Measurements from ENCODE around the gene LRRC39. TPM values are rescaled to one million over a fixed set of nuclear protein-coding genes. Genes with fewer than 3 reads are reported as not detected.

Gene LRRC39
- total and polyA plus RNA-seq, 4 experiments from 2014 or later = 0.13 to 1.3 (median 1.0) TPM; not detected in 1

DNA sequence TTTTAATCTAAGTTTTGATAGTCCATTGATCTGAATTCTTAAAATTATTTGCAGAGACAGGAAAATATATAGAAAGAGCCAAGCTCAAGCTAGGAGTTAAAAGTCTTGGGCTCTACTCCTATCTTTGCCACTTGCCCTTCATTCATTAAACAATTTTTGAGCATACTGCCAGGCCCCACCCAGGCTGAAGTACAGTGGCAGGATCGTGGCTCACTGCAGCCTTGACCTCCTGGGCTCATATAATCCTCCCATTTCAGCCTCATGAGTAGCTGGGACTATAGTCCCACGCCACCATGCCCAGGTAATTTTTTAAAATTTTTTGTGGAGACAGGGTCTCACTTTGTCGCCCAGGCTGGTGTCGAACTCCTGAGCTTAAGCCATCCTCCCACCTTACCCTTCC is 36.9 kb downstream of the LRRC39 start:
- POLR2A ChIA-PET (ENCODE audit: partially characterized antibody) = interaction anchor here (1.0 kb wide), 1 partner anchor 8 kb away, joined by 4 read pairs; the partner anchor contains the start of genes SASS6 and TRMT13
- H3K27ac Mint-ChIP-seq = no peak overlapping the region

DNA sequence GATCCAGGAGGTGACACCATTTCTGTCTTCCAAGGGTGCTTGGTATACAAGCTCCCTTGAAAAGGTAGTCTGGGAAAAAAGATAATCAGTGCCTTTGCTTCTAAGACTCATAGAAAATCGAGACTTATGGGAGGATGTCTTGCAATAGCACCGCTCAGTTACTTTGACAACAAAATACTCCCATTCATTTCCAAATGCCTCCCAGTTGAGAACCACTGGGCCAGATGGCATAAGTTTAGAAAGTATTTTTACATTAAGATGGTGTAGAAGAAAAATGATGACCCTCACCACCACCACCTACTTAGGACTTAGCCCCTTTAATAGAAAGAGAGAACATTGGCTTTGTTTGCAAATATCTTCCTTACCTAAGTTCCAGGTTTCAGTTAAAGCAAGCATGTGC is 40.5 kb downstream of the LRRC39 start:
- H3K4me1 ChIP-seq (ENCODE audit: insufficient read depth, low read length) = peaks cover 21% of the 10 kb centered on the region
- intact Hi-C loops (cut with micrococcal nuclease) = loop anchor here (10.0 kb wide), 1 partner anchor 333 kb away; no protein-coding TSS in a partner anchor
- no peaks in the 10 kb centered on the region for H3K9me3 ChIP-seq (ENCODE audit: control insufficient read depth in 1 of 2, low read length in 2 of 2)
- no peak overlapping the region for H3K4me3 ChIP-seq (ENCODE audit: low read length in 2 of 2)
- DNase-seq = no peak
- peaks cover 0 to 2% (median 0%) of the 10 kb centered on the region in 8 donors for H3K9me3 Mint-ChIP-seq
- H3K27ac Mint-ChIP-seq = no peak overlapping the region
- H3K27me3 Mint-ChIP-seq = no peaks in the 10 kb centered on the region
- peaks cover 19 to 36% (median 25%) of the 10 kb centered on the region in 4 donors for H3K4me1 Mint-ChIP-seq
- no peaks in the 10 kb centered on the region for H3K27me3 ChIP-seq (ENCODE audit: insufficient read depth, low read length)
- ChIA-PET CTCF (ENCODE audit: partially characterized antibody) (no interaction called here), POLR2A (ENCODE audit: partially characterized antibody) (no interaction called here)
- H3K4me3 Mint-ChIP-seq = no peak overlapping the region
- no peak overlapping the region for H3K27ac ChIP-seq (ENCODE audit: low read depth, low read length)
- peaks cover 35 to 58% of the 10 kb centered on the region in 2 donors for H3K36me3 Mint-ChIP-seq
- H3K36me3 ChIP-seq (ENCODE audit: insufficient read depth, low read length) = peaks cover 45% of the 10 kb centered on the region

More for the DNA sequence above, 36.9 kb downstream of the LRRC39 start:
- intact Hi-C loops (cut with micrococcal nuclease) = no loop called here
- no peaks in the 10 kb centered on the region for H3K27me3 ChIP-seq (ENCODE audit: insufficient read depth, low read length)
- H3K36me3 ChIP-seq (ENCODE audit: insufficient read depth, low read length) = peaks cover 73% of the 10 kb centered on the region
- CTCF ChIA-PET (ENCODE audit: partially characterized antibody) = interaction anchor here (0.5 kb wide), 1 partner anchor 241 kb away, joined by 4 read pairs; no protein-coding TSS in a partner anchor
- H3K4me1 ChIP-seq (ENCODE audit: insufficient read depth, low read length) = no peaks in the 10 kb centered on the region
- no peak overlapping the region for H3K4me3 ChIP-seq (ENCODE audit: low read length in 2 of 2)
- Mint-ChIP-seq H3K9me3 (peaks cover 0 to 3% (median 0%) of the 10 kb centered on the region in 8 donors), H3K27me3 (no peaks in the 10 kb centered on the region), H3K4me3 (no peak overlapping the region), H3K4me1 (peaks cover 0 to 13% (median 11%) of the 10 kb centered on the region in 4 donors), H3K36me3 (peaks cover 51 to 74% of the 10 kb centered on the region in 2 donors)
- H3K9me3 ChIP-seq (ENCODE audit: control insufficient read depth in 1 of 2, low read length in 2 of 2) = no peaks in the 10 kb centered on the region
- H3K27ac ChIP-seq (ENCODE audit: low read depth, low read length) = no peak overlapping the region
- no peak for DNase-seq

DNA sequence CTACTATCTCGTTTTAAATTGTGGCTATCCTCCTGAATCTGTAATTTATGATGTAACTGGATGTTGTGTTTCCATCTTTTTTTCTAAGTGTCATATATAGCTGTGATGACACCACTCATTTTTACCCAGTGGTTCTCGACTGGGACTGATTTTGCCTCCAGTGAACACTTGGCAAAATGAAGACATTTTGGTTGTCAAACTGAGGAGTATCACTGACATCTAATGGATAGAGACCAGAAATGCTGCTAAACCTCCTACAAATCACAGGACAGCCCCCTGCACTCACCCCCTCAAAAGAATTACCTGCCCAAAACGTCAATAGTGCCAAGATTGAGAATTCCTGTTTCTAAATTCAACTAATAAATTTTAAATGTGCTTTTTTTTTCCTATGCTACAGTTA is 43.2 kb downstream of the LRRC39 start:
- H3K4me1 Mint-ChIP-seq = peaks cover 23 to 39% (median 32%) of the 10 kb centered on the region in 4 donors
- CTCF ChIA-PET (ENCODE audit: partially characterized antibody) = no interaction called here

DNA sequence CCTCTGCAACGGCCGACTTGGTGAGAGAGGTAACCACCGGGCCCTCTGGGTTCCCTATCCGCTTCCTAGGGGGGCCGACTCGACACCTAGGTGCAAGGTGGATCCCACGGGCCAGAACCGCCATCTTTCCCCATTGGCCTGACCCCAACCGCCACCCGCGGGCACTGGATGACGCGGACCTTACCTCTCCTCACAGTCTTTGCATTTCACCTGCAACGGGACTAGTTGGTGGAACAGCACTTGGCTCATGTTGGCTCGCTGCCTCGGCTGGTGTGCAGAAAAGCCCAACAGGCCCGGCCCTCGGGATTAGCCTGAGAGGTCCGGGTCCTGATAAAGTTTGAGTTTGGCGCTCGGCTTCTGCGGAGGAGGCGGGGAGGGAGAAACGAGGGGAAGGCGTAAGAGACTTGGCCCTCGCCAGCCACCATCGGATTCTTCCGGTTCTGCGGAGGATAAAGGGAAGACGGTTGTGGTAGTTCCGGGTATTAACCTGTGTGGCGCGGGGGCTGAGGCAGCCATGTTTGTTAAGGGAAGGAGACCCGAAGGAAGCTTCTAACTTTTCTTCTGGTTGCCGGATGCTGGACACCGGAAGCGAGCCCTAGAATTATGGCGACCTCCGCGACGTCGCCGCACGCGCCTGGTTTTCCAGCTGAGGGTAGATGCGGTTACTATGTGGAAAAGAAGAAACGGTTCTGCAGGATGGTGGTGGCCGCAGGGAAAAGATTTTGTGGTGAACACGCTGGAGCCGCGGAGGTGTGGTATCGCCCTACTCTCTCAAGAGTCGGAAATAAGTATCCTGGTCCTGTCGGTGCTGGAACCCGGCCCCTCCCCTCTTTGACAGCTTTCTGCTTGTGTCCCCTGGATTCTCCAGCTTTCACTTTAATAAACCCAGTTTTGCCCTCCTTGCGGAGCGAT is 45.2 kb downstream of the LRRC39 start, which contains the start of the genes SASS6 and TRMT13:
Gene SASS6 (minus strand): TSS at position 365 of the 912 bp plus-strand sequence. CDS start 116 bp downstream, at position 249.
Gene TRMT13 (plus strand): TSS at position 598 of the 912 bp plus-strand sequence. CDS start 6 bp downstream, at position 604.
- peak within 1 kb of the TSS; percentile 84 to 99 for H3K4me3 ChIP-seq (ENCODE audit: low read length in 2 of 2)
- Mint-ChIP-seq H3K4me1 (peaks cover 23 to 39% (median 32%) of the 10 kb centered on the region in 4 donors), H3K27me3 (no peaks in the 10 kb centered on the region), H3K4me3 (peak within 1 kb of the TSS; percentile 96 to 99 (median 99)), H3K36me3 (peaks cover 4 to 24% of the 10 kb centered on the region in 2 donors), H3K27ac (peak within 1 kb of the TSS; percentile 94 to 99 (median 97)), H3K9me3 (no peaks in the 10 kb centered on the region)
- peak; percentile 93 to 97 (median 95) for DNase-seq
- peaks cover 29% of the 10 kb centered on the region for H3K4me1 ChIP-seq (ENCODE audit: insufficient read depth, low read length)
- no peaks in the 10 kb centered on the region for H3K27me3 ChIP-seq (ENCODE audit: insufficient read depth, low read length)
- ChIA-PET CTCF (ENCODE audit: partially characterized antibody) (interaction anchor here (0.8 to 1.0 kb wide), 2 partner anchors 134 to 168 kb away, joined by 3 to 4 read pairs; partner anchors contain the start of gene RTCA), POLR2A (ENCODE audit: partially characterized antibody) (interaction anchor here (0.6 to 1.7 kb wide), 11 partner anchors 8 to 762 kb away, joined by 3 to 24 read pairs (median 4); partner anchors contain the start of genes CDC14A, DBT, EXTL2 and RTCA)
- peaks cover 10% of the 10 kb centered on the region for H3K36me3 ChIP-seq (ENCODE audit: insufficient read depth, low read length)
- H3K27ac ChIP-seq (ENCODE audit: low read depth, low read length) = peak within 1 kb of the TSS; percentile 59
- intact Hi-C loops (cut with micrococcal nuclease) = loop anchor here (1.0 to 10.0 kb wide), 9 partner anchors 95 to 763 kb away; partner anchors contain the start of genes AGL, CDC14A, DBT and RTCA
- no peaks in the 10 kb centered on the region for H3K9me3 ChIP-seq (ENCODE audit: control insufficient read depth in 1 of 2, low read length in 2 of 2)

More for the DNA sequence above, 43.2 kb downstream of the LRRC39 start:
- Histone ChIP-seq H3K27ac (ENCODE audit: low read depth, low read length) (no peak overlapping the region), H3K9me3 (ENCODE audit: control insufficient read depth in 1 of 2, low read length in 2 of 2) (no peaks in the 10 kb centered on the region), H3K27me3 (ENCODE audit: insufficient read depth, low read length) (no peaks in the 10 kb centered on the region), H3K36me3 (ENCODE audit: insufficient read depth, low read length) (peaks cover 19% of the 10 kb centered on the region), H3K4me3 (ENCODE audit: low read length in 2 of 2) (no peak overlapping the region), H3K4me1 (ENCODE audit: insufficient read depth, low read length) (peaks cover 29% of the 10 kb centered on the region)
- peaks cover 17 to 36% of the 10 kb centered on the region in 2 donors for H3K36me3 Mint-ChIP-seq
- DNase-seq = no peak
- peak overlapping the region in 6 of 8 donors; percentile 25 to 78 (median 56) for H3K4me3 Mint-ChIP-seq
- POLR2A ChIA-PET (ENCODE audit: partially characterized antibody) = interaction anchor here (0.8 kb wide), 1 partner anchor 132 kb away, joined by 3 read pairs; no protein-coding TSS in a partner anchor
- no peaks in the 10 kb centered on the region for H3K27me3 Mint-ChIP-seq
- H3K9me3 Mint-ChIP-seq = no peaks in the 10 kb centered on the region
- intact Hi-C loops (cut with micrococcal nuclease) = loop anchor here (10.0 kb wide), 1 partner anchor 330 kb away; no protein-coding TSS in a partner anchor
- H3K27ac Mint-ChIP-seq = peak overlapping the region in 2 of 7 donors; percentile 40 to 67

DNA sequence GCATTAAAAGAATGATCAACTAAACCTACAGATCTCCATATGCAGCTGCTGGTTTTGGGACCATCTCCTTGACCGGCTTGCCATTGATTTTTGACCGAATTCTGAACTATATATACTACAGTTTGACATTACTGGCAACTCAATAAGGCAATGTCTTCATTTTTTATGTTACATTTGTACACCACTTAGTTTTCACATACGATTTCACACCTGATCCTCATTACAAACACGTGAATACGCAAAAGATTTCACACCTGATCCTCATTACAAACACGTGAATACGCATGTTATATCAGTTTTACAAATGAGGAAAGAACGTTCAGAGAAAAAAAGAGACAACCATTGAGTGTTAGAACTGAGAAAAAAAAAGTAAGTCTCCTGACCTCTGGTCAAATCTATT is 46.4 kb downstream of the LRRC39 start:
- Mint-ChIP-seq H3K4me1 (peaks cover 23 to 39% (median 31%) of the 10 kb centered on the region in 4 donors), H3K9me3 (no peaks in the 10 kb centered on the region), H3K4me3 (peak overlapping the region; percentile 96 to 99 (median 99)), H3K27ac (peak overlapping the region in 2 of 7 donors; percentile 53 to 94), H3K27me3 (no peaks in the 10 kb centered on the region), H3K36me3 (peaks cover 0 to 18% of the 10 kb centered on the region in 2 donors)
- DNase-seq = no peak
- Histone ChIP-seq H3K4me3 (ENCODE audit: low read length in 2 of 2) (no peak overlapping the region), H3K9me3 (ENCODE audit: control insufficient read depth in 1 of 2, low read length in 2 of 2) (no peaks in the 10 kb centered on the region), H3K4me1 (ENCODE audit: insufficient read depth, low read length) (peaks cover 29% of the 10 kb centered on the region), H3K27ac (ENCODE audit: low read depth, low read length) (no peak overlapping the region), H3K36me3 (ENCODE audit: insufficient read depth, low read length) (no peaks in the 10 kb centered on the region), H3K27me3 (ENCODE audit: insufficient read depth, low read length) (no peaks in the 10 kb centered on the region)
- intact Hi-C loops (cut with micrococcal nuclease) = loop anchor here (2.0 to 10.0 kb wide), 3 partner anchors 221 to 327 kb away; partner anchors contain the start of genes AGL and CDC14A
- ChIA-PET POLR2A (ENCODE audit: partially characterized antibody) (no interaction called here), CTCF (ENCODE audit: partially characterized antibody) (no interaction called here)

DNA sequence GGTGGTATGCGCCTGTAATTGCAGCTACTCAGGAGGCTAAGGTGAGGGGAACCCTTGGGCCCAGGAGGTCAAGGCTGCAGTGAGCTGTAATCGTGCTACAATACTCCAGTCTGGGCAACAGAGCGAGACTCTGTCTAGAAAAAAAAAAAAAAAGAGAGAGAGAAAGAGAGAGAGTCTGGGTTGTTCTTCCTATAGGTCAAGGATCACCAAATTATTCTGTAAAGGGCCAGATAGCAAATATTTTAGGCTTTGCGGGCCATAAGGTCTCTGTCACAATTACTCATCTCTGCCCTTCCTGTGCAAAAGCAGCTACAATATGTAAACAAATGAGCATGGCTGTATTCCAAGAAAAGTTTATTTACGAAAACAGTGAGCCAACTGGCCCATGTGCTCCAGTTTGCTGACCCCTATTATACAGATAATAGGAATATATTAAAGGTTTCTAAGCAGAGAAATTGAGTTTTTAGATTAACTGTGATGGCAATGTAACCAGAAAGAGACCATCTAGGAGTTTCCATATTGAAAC is 47.4 kb downstream of the LRRC39 start:
- Mint-ChIP-seq H3K4me1 (peaks cover 22 to 36% (median 30%) of the 10 kb centered on the region in 4 donors), H3K9me3 (no peaks in the 10 kb centered on the region), H3K27me3 (no peaks in the 10 kb centered on the region), H3K27ac (no peak overlapping the region), H3K36me3 (peaks cover 0 to 16% of the 10 kb centered on the region in 2 donors), H3K4me3 (no peak overlapping the region)
- H3K4me1 ChIP-seq (ENCODE audit: insufficient read depth, low read length) = peaks cover 28% of the 10 kb centered on the region
- POLR2A ChIA-PET (ENCODE audit: partially characterized antibody) = no interaction called here
- no peak for DNase-seq
- no peaks in the 10 kb centered on the region for H3K9me3 ChIP-seq (ENCODE audit: control insufficient read depth in 1 of 2, low read length in 2 of 2)
- no peaks in the 10 kb centered on the region for H3K27me3 ChIP-seq (ENCODE audit: insufficient read depth, low read length)
- no peaks in the 10 kb centered on the region for H3K36me3 ChIP-seq (ENCODE audit: insufficient read depth, low read length)
- H3K4me3 ChIP-seq (ENCODE audit: low read length in 2 of 2) = no peak overlapping the region
- CTCF ChIA-PET (ENCODE audit: partially characterized antibody) = no interaction called here
- H3K27ac ChIP-seq (ENCODE audit: low read depth, low read length) = no peak overlapping the region
- intact Hi-C loops (cut with micrococcal nuclease) = loop anchor here (10.0 kb wide), 1 partner anchor 326 kb away; no protein-coding TSS in a partner anchor
